Measurements from ENCODE around the gene ITPR3.

The ITPR3 gene

DNA sequence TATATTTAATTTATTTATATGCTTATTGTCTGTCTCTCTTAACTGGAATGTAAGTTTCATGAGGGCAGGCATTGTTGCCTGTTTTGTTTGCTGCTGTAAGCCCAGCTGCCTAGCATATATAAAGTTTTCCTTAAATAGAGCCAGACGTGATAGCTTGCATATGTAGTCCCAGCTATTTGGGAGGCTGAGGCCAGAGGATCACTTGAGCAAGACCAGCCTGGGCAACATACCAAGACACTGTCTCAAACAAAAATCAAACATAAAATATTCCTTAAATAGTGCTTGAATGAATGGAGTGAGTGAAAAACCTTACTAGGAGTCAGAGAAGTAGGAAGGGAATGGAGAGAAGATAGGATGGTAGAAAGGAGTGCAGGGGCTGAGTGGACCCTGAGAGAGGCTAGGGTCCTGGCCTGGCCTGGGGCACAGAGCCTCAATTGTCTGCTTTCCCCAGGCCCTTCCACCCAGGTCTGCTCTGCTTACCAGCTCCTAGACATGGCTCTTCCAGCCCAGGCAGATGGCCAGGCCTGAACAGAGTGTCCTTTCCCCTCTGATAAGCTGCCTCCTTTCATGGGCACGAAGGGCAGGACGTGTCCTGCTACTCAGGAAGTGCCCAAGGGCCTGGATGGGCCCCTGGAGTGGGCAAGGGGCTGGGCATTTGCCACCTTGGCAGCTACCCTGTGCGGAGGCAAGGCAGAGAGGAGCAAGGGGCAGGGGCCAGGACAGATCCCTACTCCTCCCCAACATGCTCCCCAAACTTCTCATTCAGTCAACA is 23.4 kb upstream of the ITPR3 start:
- TF ChIP-seq ZNF274 (IDR thresholded peaks at IDR 0.05; ENCODE audit: low read depth, low read length) = no peak
- no peak overlapping the region for H3K4me3 ChIP-seq (ENCODE audit: low read length)

DNA sequence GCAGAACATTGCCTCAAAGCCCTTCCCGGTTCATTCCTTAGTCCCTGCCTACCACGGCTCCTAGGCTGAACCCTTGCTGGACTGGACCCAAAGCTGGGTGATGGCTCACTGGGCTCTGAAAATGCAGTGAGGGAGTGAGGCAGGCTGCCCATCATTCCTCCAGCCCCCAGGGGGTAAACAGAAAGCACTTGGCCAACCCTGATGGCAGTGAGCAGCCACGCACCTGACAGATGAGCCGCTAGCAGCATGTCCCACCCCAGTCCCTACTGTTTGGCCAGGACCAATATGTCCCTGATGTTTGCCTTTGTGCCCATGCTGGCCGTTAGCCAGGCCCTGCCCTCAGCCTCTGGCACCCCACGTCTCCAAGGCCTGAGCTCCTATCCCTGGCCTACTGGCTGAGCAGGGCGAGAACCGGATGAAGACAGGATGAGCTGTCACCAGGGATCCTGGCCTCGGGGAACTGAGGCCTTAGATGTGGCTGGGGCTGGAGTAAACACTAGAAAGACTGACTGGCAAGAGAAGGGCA is 21.6 kb upstream of the ITPR3 start:
- no peak overlapping the region for H3K4me3 ChIP-seq (ENCODE audit: low read length)
- TF ChIP-seq ZNF274 (IDR thresholded peaks at IDR 0.05; ENCODE audit: low read depth, low read length) = no peak

DNA sequence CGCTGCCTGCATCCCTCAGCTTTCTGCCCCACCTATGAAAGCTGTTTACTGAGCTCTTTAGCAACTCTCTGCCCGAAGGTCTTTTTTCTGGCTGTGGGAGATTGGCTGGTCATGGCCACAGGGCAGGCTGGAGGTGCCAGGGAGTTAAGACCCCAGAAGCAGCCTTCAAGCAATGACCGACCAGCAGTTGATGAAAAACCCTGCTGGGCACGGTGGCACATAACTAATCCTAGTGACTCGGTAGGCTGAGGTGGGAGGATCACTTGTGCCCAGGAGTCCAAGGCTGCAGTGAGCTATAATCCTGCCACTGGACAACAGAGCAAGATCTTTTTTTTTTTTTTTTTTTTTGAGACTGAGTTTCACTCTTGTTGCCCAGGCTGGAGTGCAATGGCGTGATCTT is 20.4 kb upstream of the ITPR3 start:
- H3K4me3 ChIP-seq (ENCODE audit: low read length) = no peak overlapping the region
- TF ChIP-seq ZNF274 (IDR thresholded peaks at IDR 0.05; ENCODE audit: low read depth, low read length) = no peak

DNA sequence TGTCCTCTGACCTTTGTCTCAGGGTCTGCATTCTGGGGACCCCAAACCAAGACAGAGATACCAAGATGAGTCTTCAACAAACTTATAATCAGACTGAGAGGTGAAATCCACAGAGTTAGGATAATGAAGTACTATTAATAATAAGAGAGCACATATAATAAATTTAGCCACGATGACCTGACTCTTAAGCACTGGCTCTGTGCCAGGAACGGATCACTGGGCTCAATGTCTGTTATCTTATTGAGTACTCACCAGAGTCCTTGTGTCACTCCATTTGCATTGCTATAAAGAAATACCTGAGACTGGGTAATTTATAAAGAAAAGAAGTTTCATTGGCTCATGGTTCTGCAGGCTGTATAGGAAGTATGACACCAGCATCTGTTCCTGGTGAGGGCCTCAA is 18.9 kb upstream of the ITPR3 start:
- H3K4me3 ChIP-seq (ENCODE audit: low read length) = no peak overlapping the region
- TF ChIP-seq ZNF274 (IDR thresholded peaks at IDR 0.05; ENCODE audit: low read depth, low read length) = no peak

GRCh38 chr6:33604941-33605854 is 15.9 kb upstream of the ITPR3 start:
- H3K4me3 ChIP-seq (ENCODE audit: low read length) = no peak overlapping the region
- TF ChIP-seq ZNF274 (IDR thresholded peaks at IDR 0.05; ENCODE audit: low read depth, low read length) = no peak

DNA sequence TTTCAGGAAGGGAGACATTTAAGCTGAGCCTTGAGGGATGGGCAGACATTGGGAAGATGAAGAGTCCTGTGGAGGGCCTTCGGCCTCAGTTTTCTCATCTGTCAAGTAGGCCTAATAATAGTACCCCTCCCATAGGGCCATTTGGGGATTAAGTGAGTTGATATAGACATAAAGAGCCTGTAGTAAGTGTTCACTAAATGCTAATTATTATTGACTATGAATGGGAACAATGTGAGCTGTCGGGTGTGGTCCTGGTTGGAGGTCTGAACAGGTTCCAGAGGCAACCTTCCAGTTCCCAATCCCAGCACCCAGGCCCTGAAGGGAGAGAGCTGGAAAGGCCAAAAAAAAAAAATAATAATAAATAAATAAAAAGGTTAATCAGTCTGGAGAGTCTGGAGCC is 14.5 kb upstream of the ITPR3 start:
- no peak overlapping the region for H3K4me3 ChIP-seq (ENCODE audit: low read length)
- no peak for TF ChIP-seq ZNF274 (IDR thresholded peaks at IDR 0.05; ENCODE audit: low read depth, low read length)

GRCh38 chr6:33607126-33607783 is 13.9 kb upstream of the ITPR3 start:
- no peak overlapping the region for H3K4me3 ChIP-seq (ENCODE audit: low read length)
- no peak for TF ChIP-seq ZNF274 (IDR thresholded peaks at IDR 0.05; ENCODE audit: low read depth, low read length)

GRCh38 chr6:33607784-33608161 is 13.3 kb upstream of the ITPR3 start:
- TF ChIP-seq ZNF274 (IDR thresholded peaks at IDR 0.05; ENCODE audit: low read depth, low read length) = no peak
- H3K4me3 ChIP-seq (ENCODE audit: low read length) = no peak overlapping the region

GRCh38 chr6:33609019-33609418 is 12.1 kb upstream of the ITPR3 start:
- TF ChIP-seq ZNF274 (IDR thresholded peaks at IDR 0.05; ENCODE audit: low read depth, low read length) = no peak
- H3K4me3 ChIP-seq (ENCODE audit: low read length) = no peak overlapping the region

GRCh38 chr6:33609528-33609927 is 11.6 kb upstream of the ITPR3 start:
- TF ChIP-seq ZNF274 (IDR thresholded peaks at IDR 0.05; ENCODE audit: low read depth, low read length) = no peak
- no peak overlapping the region for H3K4me3 ChIP-seq (ENCODE audit: low read length)

- no peak for TF ChIP-seq ZNF274 (IDR thresholded peaks at IDR 0.05; ENCODE audit: low read depth, low read length)
- H3K4me3 ChIP-seq (ENCODE audit: low read length) = no peak overlapping the region
Measured at GRCh38 chr6:33610067-33610466, 11.1 kb upstream of the ITPR3 start.

DNA sequence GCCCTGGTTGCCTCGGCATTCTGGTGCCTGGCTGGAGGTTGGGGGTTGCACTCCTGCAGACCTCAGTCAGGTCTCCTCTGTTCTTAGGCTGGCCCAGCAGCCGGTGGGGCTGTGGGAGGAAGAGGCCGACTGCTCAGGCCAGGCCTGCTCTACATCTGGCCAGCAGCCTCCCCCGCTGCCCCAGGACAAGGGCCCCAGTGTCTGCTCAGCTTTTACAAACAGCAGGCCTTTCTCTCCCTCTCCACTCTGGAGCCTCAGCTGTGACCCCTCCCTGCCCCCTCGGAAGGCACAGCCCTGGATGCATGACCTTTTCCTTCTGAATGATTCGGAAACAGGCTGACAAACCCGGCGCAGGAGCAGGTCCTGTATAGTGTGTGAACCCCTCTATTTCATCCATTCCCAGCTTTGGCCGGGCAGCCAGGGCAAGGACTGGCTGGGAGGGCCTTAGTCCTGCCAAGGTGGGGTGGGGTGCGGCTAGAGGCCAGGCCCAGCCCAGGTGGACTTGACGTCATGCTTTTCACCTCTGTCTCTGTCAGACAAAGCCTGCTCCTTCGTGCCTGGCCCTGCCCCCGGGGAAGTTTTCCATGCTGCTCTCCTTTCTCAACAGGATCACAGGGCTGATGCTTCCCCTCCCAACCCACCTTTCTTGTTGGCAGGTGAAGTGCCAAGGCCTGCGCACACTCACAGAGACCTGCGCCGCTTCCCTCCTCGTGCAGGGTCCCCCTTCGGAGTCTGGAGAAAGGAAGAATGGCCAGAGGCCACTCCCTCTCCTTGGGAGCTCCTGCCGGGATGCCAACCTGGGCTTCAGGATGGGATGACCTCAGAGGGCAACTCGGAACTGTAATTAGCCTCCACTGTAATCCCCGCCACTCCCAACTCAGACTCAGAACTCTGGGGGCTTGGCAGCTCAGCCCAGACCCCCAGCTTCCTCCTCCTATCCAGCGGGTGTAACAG is 10.1 kb upstream of the ITPR3 start:
- no peak overlapping the region for H3K4me3 ChIP-seq (ENCODE audit: low read length)
- no peak for TF ChIP-seq ZNF274 (IDR thresholded peaks at IDR 0.05; ENCODE audit: low read depth, low read length)

DNA sequence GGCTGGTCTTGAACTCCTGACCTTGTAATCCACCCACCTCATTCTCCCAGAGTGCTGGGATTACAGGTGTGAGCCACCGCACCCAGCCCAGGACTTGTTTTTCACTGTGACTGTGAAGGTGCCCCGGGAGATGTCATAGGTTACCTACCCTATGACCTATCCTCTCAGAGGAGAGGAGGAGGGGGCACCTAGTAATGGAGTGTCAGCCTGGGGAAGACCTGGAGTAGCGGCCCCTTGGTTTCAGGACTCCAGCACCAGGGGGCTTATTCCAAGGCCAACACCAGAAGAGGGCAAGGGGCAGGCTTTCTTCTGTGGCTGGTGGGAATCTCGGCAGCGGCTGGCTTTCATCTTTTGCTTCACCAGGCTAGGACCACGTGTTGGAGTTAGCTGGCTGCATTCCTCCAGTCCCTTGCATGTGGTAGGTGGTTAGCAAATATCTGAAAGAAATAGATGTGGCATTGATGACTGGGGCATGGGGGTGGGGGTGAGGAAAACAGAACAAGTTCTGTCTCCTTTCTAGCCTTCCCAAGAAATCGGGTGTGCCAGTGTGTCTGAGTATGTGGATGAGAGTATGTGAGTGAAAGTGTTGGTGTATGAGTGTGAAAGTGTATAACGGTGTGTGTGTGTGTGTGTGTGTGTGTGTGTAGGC is 7.9 kb upstream of the ITPR3 start:
- no peak for TF ChIP-seq ZNF274 (IDR thresholded peaks at IDR 0.05; ENCODE audit: low read depth, low read length)
- no peak overlapping the region for H3K4me3 ChIP-seq (ENCODE audit: low read length)

All from GM08714 (cell line).